Astrocyte (in vitro differentiated cells and primary cell): ENCODE measurements around the gene IL1RAPL2. TPM values are rescaled to one million over a fixed set of nuclear protein-coding genes. Genes with fewer than 3 reads are reported as not detected.

ENCODE experiments used
- DNase-seq: peaks from one replicate; pipeline ENCODE4 v3.0.0-alpha.2; 2010; ENCODE audit warnings: low read depth
- FAIRE-seq: peaks from 2 replicates; lab custom pipeline; 2011; peaks lifted over from hg19 to GRCh38; lab: Jason Lieb, UNC
- H2AFZ ChIP-seq: 2 replicates; pipeline ENCODE4 v1.6.0; 2012; ENCODE audit warnings: low read depth, low read length, inconsistent platforms
- H3K27ac ChIP-seq: 2 replicates; pipeline ENCODE4 v1.5.1; 2011; ENCODE audit warnings: low read depth, low read length, inconsistent platforms
- H3K27me3 ChIP-seq: 2 replicates; pipeline ENCODE4 v1.6.0; 2011; ENCODE audit warnings: low read length, inconsistent platforms; ENCODE audit not compliant: insufficient read depth
- H3K36me3 ChIP-seq: 2 replicates; pipeline ENCODE4 v1.5.1; 2011; ENCODE audit warnings: low read length, inconsistent platforms; ENCODE audit not compliant: insufficient read depth
- H3K4me1 ChIP-seq: 2 replicates; pipeline ENCODE4 v1.5.1; 2011; ENCODE audit warnings: low read length, inconsistent platforms; ENCODE audit not compliant: insufficient read depth
- H3K4me2 ChIP-seq: 2 replicates; pipeline ENCODE4 v1.6.0; 2012; ENCODE audit warnings: low read length, inconsistent platforms
- H3K4me3 ChIP-seq: 2 replicates; pipeline ENCODE4 v1.5.1; 2011; ENCODE audit warnings: low read depth, mild to moderate bottlenecking, low read length, inconsistent platforms; ENCODE audit not compliant: insufficient read depth
- H3K79me2 ChIP-seq: 2 replicates; pipeline ENCODE4 v1.6.0; 2012; ENCODE audit warnings: mild to moderate bottlenecking, low read length, inconsistent platforms; ENCODE audit not compliant: insufficient read depth
- H3K9ac ChIP-seq: 2 replicates; pipeline ENCODE4 v1.6.0; 2012; ENCODE audit warnings: mild to moderate bottlenecking, low read length, inconsistent platforms
- H3K9me3 ChIP-seq: 2 replicates; pipeline ENCODE4 v1.5.1; 2012; ENCODE audit warnings: low read depth, mild to moderate bottlenecking, low read length, inconsistent platforms; ENCODE audit not compliant: insufficient read depth
- H4K20me1 ChIP-seq: 2 replicates; pipeline ENCODE4 v1.6.0; 2012; ENCODE audit warnings: low read length, inconsistent platforms; ENCODE audit not compliant: insufficient read depth
- H3K27ac Mint-ChIP-seq: one replicate; pipeline ENCODE4 v1.8.0; 2021; ENCODE audit warnings: mild to moderate bottlenecking, mixed read lengths; ENCODE audit not compliant: unreplicated experiment
- H3K27me3 Mint-ChIP-seq: one replicate; pipeline ENCODE4 v1.8.0; 2021; ENCODE audit warnings: low read depth, mixed read lengths; ENCODE audit not compliant: unreplicated experiment
- H3K36me3 Mint-ChIP-seq: one replicate; pipeline ENCODE4 v1.8.0; 2021; ENCODE audit warnings: low read depth, mixed read lengths; ENCODE audit not compliant: unreplicated experiment
- H3K4me1 Mint-ChIP-seq: one replicate; pipeline ENCODE4 v1.8.0; 2021; ENCODE audit warnings: low read depth, mixed read lengths; ENCODE audit not compliant: unreplicated experiment
- H3K4me3 Mint-ChIP-seq: one replicate; pipeline ENCODE4 v1.8.0; 2021; ENCODE audit warnings: mild to moderate bottlenecking, moderate library complexity, mixed read lengths; ENCODE audit not compliant: unreplicated experiment
- H3K9me3 Mint-ChIP-seq: one replicate; pipeline ENCODE4 v1.8.0; 2021; ENCODE audit warnings: mild to moderate bottlenecking, mixed read lengths; ENCODE audit not compliant: unreplicated experiment
- EZH2 ChIP-seq: IDR thresholded peaks from 2 replicates; pipeline ENCODE4 v1.6.1; 2012; ENCODE audit warnings: mild to moderate bottlenecking, low read length, inconsistent platforms; ENCODE audit not compliant: insufficient read depth
- total RNA-seq: library from RNA; stranded (reverse); gene quantifications from 2 replicates; pipeline ENCODE4 v1.2.1, GENCODE V29; 2021
- TF ChIP-seq, protein P1 (sequence below): IDR thresholded peaks from 2 replicates; pipeline ENCODE4 v1.5.1; 2011; ENCODE audit warnings: low read depth, mild to moderate bottlenecking, inconsistent platforms, low read length, moderate library complexity; ENCODE audit not compliant: insufficient read depth

The IL1RAPL2 gene
- total RNA-seq, 1 donor from 2014 or later, result 0.16 TPM

DNA sequence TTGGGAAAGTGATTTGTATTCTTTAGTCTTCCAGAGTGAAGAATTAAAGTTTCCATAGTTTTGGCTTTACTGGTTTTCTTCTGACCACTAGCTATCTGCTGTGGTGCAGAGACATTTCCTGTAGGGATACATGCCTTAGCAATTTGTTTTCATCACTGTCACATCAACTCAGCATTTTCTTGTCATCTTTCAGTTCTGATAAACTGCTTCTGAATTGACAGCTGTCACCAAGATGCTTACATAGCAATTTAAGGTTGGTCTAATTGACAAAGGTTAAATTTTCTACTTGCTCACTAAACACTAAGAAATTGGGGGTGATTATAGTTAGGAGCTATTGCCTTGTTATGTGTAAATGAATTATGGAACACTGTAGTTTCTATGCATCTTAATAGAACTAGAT lies 422.0 kb downstream of the IL1RAPL2 start:
- no peaks in the 10 kb centered on the region for H3K36me3 Mint-ChIP-seq
- Histone ChIP-seq H3K27me3 (no peaks in the 10 kb centered on the region), H3K4me2 (no peak overlapping the region), H3K36me3 (no peaks in the 10 kb centered on the region), H3K9ac (no peak overlapping the region), H3K79me2 (no peaks in the 10 kb centered on the region), H2AFZ (no peak overlapping the region), H3K4me1 (no peaks in the 10 kb centered on the region), H3K4me3 (no peak overlapping the region), H3K9me3 (no peaks in the 10 kb centered on the region), H3K27ac (no peak overlapping the region), H4K20me1 (no peaks in the 10 kb centered on the region)
- H3K4me1 Mint-ChIP-seq, result peaks cover 12% of the 10 kb centered on the region
- FAIRE-seq (peak; percentile 72), DNase-seq (peak; percentile 0)
- H3K27ac Mint-ChIP-seq, result no peak overlapping the region
- no peak overlapping the region for H3K4me3 Mint-ChIP-seq
- no peaks in the 10 kb centered on the region for H3K9me3 Mint-ChIP-seq
- TF ChIP-seq EZH2, result no peak
- TF ChIP-seq, protein P1, sequence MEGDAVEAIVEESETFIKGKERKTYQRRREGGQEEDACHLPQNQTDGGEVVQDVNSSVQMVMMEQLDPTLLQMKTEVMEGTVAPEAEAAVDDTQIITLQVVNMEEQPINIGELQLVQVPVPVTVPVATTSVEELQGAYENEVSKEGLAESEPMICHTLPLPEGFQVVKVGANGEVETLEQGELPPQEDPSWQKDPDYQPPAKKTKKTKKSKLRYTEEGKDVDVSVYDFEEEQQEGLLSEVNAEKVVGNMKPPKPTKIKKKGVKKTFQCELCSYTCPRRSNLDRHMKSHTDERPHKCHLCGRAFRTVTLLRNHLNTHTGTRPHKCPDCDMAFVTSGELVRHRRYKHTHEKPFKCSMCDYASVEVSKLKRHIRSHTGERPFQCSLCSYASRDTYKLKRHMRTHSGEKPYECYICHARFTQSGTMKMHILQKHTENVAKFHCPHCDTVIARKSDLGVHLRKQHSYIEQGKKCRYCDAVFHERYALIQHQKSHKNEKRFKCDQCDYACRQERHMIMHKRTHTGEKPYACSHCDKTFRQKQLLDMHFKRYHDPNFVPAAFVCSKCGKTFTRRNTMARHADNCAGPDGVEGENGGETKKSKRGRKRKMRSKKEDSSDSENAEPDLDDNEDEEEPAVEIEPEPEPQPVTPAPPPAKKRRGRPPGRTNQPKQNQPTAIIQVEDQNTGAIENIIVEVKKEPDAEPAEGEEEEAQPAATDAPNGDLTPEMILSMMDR, result no peak
- H3K27me3 Mint-ChIP-seq, result no peaks in the 10 kb centered on the region

DNA sequence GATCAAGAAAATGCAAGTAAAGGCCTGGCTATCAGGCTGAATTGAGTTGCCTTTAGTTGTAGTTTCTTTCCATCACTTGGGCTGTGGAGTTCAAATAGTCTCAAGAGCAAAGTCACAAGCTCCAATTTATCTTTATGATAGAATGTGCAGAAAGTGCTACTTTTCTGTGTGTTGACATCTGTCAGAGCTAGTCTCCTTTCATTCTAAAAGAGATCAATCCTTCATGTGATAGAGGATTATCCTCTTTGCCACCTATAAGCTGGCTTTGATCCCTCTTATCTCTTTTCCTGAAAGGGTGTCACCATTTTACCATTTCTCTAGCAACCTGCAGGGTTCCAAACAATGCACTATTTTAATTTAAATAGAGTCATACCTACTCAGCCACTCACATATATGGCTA lies 429.5 kb downstream of the IL1RAPL2 start:
- H3K36me3 Mint-ChIP-seq, result no peaks in the 10 kb centered on the region
- DNase-seq (no peak), FAIRE-seq (peak; percentile 54)
- H3K4me1 Mint-ChIP-seq, result no peaks in the 10 kb centered on the region
- no peaks in the 10 kb centered on the region for H3K9me3 ChIP-seq
- H4K20me1 ChIP-seq, result no peaks in the 10 kb centered on the region
- no peak overlapping the region for H2AFZ ChIP-seq
- TF ChIP-seq, protein P1, result no peak
- TF ChIP-seq EZH2, result no peak
- H3K27me3 Mint-ChIP-seq, result no peaks in the 10 kb centered on the region
- H3K9ac ChIP-seq, result no peak overlapping the region
- H3K27ac ChIP-seq, result no peak overlapping the region
- no peak overlapping the region for H3K4me3 Mint-ChIP-seq
- no peaks in the 10 kb centered on the region for H3K27me3 ChIP-seq
- no peaks in the 10 kb centered on the region for H3K36me3 ChIP-seq
- no peak overlapping the region for H3K4me2 ChIP-seq
- H3K27ac Mint-ChIP-seq, result no peak overlapping the region
- no peaks in the 10 kb centered on the region for H3K9me3 Mint-ChIP-seq
- no peaks in the 10 kb centered on the region for H3K4me1 ChIP-seq
- H3K4me3 ChIP-seq, result no peak overlapping the region
- no peaks in the 10 kb centered on the region for H3K79me2 ChIP-seq

DNA sequence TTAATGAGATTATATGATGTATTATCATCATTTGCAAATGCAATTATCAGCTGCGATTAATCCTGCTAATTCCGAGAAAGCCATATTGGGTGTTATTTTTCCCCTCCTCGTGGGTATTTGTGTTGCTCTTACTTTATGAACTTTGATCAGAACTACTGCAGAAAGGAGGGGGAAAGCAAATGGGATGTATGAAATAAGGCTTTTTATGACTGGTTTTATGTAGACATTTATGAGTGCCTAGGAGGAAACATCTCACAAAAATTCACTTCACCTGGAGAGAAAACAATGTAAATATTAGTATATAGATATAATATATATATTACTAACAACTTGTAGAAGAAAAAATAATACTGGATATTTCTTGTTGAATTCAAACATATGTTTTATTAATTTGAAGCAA lies 440.1 kb downstream of the IL1RAPL2 start:
- H4K20me1 ChIP-seq, result no peaks in the 10 kb centered on the region
- no peaks in the 10 kb centered on the region for H3K27me3 ChIP-seq
- H3K4me1 ChIP-seq, result no peaks in the 10 kb centered on the region
- FAIRE-seq, result no peak
- H3K79me2 ChIP-seq, result no peaks in the 10 kb centered on the region
- H3K27me3 Mint-ChIP-seq, result no peaks in the 10 kb centered on the region
- DNase-seq, result no peak
- no peak overlapping the region for H3K4me3 Mint-ChIP-seq
- H3K4me1 Mint-ChIP-seq, result no peaks in the 10 kb centered on the region
- H2AFZ ChIP-seq, result no peak overlapping the region
- H3K9ac ChIP-seq, result no peak overlapping the region
- no peaks in the 10 kb centered on the region for H3K9me3 ChIP-seq
- H3K27ac Mint-ChIP-seq, result no peak overlapping the region
- H3K4me3 ChIP-seq, result no peak overlapping the region
- H3K9me3 Mint-ChIP-seq, result no peaks in the 10 kb centered on the region
- H3K36me3 ChIP-seq, result no peaks in the 10 kb centered on the region
- TF ChIP-seq, protein P1, result no peak
- TF ChIP-seq EZH2, result no peak
- H3K27ac ChIP-seq, result no peak overlapping the region
- H3K36me3 Mint-ChIP-seq, result no peaks in the 10 kb centered on the region
- H3K4me2 ChIP-seq, result no peak overlapping the region
